GM13977 (cell line): ENCODE results near the gene CRELD2.

Experiments used
- DNase-seq: peaks from one replicate; pipeline ENCODE4 v3.0.0; 2012; ENCODE audit warnings: low spot score
- in situ Hi-C: fragments of 300-500 bp; cut with MboI; formaldehyde crosslinking; loops from one replicate; pipeline ENCODE4 v1.12.0; 2022; ENCODE audit warnings: low sequenced_read_pairs, low pct_unique_long_range_greater_than_20kb, mixed read lengths, inconsistent platforms; ENCODE audit not compliant: unreplicated experiment
- TF ChIP-seq, protein P1 (sequence below): IDR thresholded peaks from 2 replicates; pipeline ENCODE4 v1.5.1; 2012; ENCODE audit warnings: mild to moderate bottlenecking, control low read depth; ENCODE audit not compliant: insufficient read depth; ENCODE audit errors: extremely low read depth, missing control alignments

CRELD2 gene

GRCh38 chr22:49966774-49967705 lies 48.6 kb downstream of the CRELD2 start:
- TF ChIP-seq, protein P1, sequence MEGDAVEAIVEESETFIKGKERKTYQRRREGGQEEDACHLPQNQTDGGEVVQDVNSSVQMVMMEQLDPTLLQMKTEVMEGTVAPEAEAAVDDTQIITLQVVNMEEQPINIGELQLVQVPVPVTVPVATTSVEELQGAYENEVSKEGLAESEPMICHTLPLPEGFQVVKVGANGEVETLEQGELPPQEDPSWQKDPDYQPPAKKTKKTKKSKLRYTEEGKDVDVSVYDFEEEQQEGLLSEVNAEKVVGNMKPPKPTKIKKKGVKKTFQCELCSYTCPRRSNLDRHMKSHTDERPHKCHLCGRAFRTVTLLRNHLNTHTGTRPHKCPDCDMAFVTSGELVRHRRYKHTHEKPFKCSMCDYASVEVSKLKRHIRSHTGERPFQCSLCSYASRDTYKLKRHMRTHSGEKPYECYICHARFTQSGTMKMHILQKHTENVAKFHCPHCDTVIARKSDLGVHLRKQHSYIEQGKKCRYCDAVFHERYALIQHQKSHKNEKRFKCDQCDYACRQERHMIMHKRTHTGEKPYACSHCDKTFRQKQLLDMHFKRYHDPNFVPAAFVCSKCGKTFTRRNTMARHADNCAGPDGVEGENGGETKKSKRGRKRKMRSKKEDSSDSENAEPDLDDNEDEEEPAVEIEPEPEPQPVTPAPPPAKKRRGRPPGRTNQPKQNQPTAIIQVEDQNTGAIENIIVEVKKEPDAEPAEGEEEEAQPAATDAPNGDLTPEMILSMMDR: no peak
- DNase-seq: no peak
- in situ Hi-C loops: no loop called here

- in situ Hi-C loops: no loop called here
- no peak for DNase-seq
- TF ChIP-seq, protein P1: no peak
Observed at GRCh38 chr22:49967706-49968208, 49.3 kb downstream of the CRELD2 start.

DNA sequence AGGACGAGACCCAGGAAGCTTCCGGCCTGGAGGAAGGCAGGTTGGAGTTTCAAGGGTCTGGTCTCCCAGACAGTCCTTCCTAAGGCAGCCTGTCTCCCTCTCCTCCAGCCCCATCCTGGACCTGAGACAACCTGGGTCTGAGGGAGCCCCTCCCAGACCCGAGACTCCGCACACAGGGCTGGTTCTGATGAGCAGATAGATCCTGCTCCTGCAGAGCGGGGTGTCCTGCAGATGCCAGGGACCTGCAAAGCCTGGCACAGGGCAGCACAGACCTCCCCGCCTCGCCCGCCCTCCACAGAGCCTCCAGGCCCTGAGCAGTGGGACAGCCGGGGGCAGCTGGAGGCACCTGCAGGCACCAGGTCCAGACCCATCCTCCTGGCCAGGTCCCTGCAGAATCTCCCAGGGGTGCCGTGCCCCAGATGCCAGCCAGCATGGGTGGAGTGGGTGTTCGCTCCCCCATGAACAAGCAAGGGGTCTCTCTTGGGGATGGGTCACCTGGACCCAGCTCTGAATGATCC lies 49.9 kb downstream of the CRELD2 start:
- no peak for DNase-seq
- in situ Hi-C loops: no loop called here
- TF ChIP-seq, protein P1: no peak

DNA sequence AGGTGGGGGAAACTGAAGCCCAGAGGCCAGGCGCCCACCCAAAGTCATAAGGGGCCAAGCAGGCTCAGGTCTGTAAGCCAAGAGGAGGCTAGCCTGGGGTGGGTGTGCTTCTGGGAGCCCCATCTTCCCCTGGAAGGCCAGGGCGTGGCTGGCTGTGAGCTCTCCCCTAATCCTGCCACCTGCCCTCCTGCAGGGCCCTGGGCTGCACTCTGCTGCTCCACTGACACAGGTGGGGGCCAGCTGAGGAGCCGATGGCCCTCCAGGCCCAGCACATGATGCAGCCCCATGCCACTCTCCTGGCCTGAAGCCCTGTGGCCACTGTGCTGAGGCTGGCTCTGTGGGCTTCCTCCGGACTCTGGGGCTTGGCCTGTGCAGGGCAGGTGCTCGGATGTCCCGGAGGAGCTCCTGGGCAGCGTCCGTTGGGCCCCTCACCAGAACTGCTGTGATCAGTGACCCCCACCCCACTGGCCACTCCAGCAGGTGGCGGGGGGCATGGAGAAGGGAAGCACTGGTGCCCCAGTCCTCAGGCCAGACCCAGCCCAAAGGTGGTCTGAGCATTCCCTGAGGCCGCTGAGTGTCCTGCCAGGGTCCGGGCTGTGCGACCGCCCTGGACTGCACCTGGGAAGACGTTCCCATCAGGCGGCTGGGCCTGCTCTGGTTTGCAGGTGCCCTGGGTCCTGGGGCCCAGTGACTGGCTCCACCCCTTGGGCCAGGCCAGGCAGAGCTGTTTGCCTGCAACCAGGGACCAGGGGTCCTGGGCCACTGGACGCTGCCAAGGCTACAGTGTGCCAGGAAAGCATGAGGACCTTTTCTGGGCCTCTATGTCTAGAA lies 50.6 kb downstream of the CRELD2 start:
- TF ChIP-seq, protein P1: no peak
- no peak for DNase-seq
- in situ Hi-C loops: no loop called here

GRCh38 chr22:49969751-49970527 lies 51.5 kb downstream of the CRELD2 start:
- TF ChIP-seq, protein P1: no peak
- DNase-seq: no peak

More at GRCh38 chr22:49969751-49970527, 51.5 kb downstream of the CRELD2 start:
- in situ Hi-C loops: no loop called here
